GM18858 (cell line): Measurements from ENCODE around the gene LDB3.
A peak's percentile ranks its signal among the peaks of the same experiment; 100 is the strongest.
"Not testable (repeated sequence)": the region's sequence is repeated elsewhere in the genome, so short reads cannot be mapped to it uniquely, and the experiment has no call there.

Source experiments
- ATAC-seq: cut with Tn5 transposase; IDR thresholded peaks from one replicate; pipeline ENCODE4 v1.9.1; 2021; ENCODE audit not compliant: unreplicated experiment

The LDB3 gene

GRCh38 chr10:86726677-86726999 lies 58.3 kb downstream of the LDB3 start:
- no peak for ATAC-seq

GRCh38 chr10:86727470-86727869 lies 59.2 kb downstream of the LDB3 start:
- no peak for ATAC-seq

DNA sequence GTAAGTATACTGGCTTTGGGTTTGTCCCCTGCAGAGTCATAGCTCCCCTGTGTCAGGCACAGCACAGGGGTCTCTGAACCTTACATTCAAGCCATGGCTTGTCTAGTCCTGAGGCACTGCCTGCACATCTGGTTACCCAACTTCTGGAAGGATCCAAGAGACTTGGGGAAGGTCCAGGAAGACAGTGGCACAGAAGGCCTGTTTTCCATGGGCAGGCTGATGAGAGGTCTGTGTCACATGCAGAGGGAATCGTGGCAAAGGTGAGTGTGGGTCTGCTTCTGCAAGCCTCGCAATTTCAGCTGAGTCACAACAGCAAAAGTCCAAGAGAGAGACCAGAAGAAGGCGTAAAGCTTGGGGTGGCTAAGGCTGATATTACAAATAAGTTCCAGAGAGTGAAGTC lies 59.7 kb downstream of the LDB3 start:
- no peak for ATAC-seq

GRCh38 chr10:86729677-86730076 lies 61.4 kb downstream of the LDB3 start:
- no peak for ATAC-seq

- no peak for ATAC-seq
Observed at GRCh38 chr10:86730227-86730626, 61.9 kb downstream of the LDB3 start.

- ATAC-seq: no peak
Observed at GRCh38 chr10:86732771-86733170, 64.5 kb downstream of the LDB3 start.

DNA sequence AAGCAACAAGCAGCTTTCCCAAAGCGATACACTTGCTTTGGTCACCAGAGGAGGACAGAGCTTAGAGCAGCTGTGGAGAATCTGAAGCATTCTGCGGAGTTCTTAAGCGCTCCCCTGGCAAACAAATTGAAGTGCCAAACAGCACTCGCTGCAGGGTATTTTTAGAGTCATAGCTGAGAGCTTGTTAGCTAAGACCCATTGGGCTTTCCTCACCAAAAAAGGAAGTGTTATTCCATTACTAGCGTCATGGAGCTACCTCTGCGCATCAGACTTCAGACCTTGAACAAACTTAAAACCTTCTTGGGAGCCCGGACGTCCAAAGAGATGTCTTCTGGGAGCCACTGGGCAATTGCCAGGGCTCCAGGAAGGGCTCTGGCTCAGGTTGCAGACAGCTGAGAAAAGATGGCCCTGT lies 65.0 kb downstream of the LDB3 start:
- no peak for ATAC-seq

DNA sequence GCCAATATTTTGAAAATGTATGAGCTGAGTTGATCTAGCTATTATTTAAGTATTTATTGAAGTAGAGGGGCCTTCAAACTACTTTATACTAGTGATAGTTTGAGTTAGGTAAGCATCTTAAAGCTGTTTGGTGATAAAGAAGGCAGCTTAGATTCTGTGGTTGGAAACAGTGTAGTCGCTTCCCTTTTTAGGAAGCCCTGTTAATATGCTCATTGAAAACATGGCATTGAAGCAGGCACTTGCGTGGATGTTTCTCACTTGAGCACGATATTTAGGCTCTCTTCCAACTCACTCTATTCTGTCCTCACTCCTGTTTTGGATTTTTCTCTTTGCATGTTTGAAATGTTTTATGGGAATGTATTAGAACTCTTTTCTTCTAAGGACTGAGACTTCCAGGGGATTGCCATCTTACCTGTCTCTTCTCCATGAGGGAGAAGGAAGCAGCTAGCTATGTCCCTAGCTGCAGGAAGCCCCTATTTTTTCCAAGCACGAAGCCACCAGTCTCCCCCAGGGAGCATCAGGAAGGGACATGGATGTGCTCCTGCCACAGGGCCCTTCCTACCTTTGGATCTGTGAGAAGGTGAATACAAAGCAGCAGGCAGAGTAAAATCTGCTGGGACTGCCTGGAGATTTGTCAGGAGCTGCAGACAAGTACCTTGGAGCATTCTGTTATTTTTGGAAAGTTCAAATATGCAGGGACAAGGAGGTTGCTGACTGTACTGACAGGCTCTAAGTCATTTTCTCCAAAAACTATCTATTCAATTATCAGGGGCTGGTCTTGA lies 66.1 kb downstream of the LDB3 start:
- no peak for ATAC-seq

DNA sequence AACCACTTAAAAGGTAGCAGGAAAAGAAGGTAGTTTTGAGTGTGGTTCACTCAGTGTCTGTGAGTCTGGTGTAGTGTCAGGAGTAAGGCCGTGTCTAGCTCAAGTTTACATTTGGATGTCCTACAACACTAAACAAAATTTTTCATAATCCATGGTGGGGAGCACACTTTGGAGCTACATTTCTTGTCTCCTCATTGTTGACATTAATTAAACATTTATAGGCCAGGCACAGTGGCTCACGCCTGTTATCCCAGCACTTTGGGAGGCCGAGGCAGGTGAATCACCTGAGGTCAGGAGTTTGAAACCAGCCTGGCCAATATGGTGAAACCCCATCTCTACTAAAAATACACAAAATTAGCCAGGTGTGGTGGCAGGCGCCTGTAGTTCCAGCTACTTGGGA lies 67.0 kb downstream of the LDB3 start:
- not testable (repeated sequence) for ATAC-seq

- ATAC-seq: no peak
Observed at GRCh38 chr10:86742230-86742629, 73.9 kb downstream of the LDB3 start.

DNA sequence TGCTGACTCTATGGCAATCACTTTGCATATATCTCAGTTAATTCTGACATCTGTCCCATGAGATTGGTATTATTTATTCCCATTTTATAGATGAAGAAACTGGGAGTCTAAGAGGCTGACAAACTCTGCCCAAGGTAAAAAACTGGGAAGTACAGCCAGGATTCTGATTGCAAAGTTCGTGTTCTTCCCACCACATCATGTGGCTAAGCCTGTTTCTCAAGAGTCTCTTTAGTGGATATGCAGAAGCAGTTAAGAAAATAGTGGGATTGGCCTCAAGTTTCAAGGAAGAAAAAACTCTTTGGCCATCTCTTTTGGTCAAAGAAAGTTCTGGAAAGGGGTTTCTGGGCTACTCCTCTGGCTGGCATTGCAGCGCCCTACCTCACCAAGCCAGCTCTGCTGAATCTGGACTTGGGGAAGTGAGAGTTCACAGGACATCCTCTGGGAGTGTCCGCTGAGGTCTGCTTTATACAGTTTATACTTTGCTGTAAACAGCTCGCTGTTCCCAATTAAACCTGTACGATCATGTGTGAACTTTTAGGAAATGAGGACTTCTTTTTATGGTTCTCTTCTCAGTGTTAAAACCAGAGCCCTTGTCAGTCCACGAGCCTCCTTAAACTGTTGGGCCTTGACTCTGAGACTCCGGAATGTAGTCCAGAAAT lies 75.9 kb downstream of the LDB3 start:
- ATAC-seq: no peak

GRCh38 chr10:86747796-86748581 lies 79.7 kb downstream of the LDB3 start:
- ATAC-seq: no peak

DNA sequence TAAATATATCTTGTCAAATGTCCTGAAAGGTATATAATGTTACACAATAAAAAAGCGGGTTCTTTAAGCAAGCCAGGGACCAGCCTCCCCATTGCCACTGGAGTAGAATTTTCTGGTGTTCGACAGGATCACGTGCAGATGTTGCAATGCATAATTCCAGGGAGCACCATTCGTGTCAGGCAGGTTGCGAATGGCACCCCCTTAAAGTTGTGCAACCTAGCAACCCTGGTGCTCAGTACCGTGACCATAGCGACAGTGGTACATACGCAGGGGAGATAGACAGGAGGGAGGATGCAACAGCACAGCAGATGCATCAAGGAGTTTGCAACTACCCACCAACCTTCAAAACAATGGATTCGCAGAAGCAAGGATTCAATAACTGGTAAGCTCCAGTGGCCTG lies 81.5 kb downstream of the LDB3 start:
- no peak for ATAC-seq

- ATAC-seq: no peak
Observed at GRCh38 chr10:86751477-86751876, 83.2 kb downstream of the LDB3 start.

DNA sequence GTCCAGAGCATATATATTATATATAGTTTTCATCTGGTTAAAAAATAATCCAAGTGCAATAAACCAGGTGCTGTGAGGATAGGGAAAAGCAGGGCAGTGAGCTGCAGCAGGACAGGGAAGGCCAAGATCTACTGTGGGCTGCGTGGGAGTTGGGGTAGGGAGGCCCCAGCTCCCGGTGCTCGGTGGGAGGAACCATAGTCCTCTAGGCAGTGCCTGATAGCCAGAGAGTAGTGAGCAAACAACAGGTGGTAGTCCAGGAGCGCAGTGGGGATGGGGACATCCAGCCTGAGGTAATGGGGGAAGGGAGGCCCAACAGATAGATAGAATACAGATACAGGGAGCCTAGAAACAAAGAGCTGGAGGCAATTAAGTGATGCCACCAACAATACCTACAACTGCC lies 84.0 kb downstream of the LDB3 start:
- no peak for ATAC-seq

GRCh38 chr10:86753051-86753450 lies 84.7 kb downstream of the LDB3 start:
- ATAC-seq: no peak

DNA sequence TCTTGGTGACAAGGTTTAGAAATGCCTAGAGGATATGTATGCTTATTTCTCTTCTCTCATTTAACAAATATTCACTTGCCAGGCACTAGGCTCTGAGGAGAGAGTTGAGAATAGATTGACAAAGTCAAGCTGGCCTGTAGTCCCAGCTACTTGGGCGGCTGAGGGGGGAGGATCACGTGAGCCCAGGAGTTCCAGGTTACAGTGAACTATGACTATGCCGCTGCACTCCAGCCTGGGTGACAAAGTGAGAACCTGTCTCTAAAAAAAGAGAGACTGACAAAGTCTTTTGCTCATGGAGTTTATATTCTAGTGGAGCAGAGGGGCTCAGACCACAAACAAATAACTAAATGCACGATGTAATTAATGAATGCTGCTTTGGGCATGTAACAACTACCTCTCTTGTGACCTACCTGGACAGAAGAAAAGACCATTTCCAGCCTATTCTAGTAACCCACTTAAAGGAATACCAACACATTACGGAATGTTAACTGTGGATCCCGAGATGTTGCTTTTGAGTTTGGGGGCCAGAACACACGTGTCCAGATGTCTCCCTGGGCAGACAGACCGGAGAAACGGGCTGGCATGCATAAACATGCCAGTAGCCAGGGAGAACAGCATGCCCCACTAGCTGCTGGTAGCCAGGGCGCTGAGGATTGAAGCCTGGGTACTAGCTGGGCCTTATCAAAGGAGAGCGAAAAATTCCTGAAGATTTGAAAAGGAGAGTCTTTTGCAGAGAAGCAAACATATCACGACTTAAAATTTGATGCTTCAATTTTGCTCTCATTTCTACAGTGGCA lies 85.5 kb downstream of the LDB3 start:
- no peak for ATAC-seq

- ATAC-seq: no peak
Observed at GRCh38 chr10:86755454-86755739, 87.1 kb downstream of the LDB3 start.

DNA sequence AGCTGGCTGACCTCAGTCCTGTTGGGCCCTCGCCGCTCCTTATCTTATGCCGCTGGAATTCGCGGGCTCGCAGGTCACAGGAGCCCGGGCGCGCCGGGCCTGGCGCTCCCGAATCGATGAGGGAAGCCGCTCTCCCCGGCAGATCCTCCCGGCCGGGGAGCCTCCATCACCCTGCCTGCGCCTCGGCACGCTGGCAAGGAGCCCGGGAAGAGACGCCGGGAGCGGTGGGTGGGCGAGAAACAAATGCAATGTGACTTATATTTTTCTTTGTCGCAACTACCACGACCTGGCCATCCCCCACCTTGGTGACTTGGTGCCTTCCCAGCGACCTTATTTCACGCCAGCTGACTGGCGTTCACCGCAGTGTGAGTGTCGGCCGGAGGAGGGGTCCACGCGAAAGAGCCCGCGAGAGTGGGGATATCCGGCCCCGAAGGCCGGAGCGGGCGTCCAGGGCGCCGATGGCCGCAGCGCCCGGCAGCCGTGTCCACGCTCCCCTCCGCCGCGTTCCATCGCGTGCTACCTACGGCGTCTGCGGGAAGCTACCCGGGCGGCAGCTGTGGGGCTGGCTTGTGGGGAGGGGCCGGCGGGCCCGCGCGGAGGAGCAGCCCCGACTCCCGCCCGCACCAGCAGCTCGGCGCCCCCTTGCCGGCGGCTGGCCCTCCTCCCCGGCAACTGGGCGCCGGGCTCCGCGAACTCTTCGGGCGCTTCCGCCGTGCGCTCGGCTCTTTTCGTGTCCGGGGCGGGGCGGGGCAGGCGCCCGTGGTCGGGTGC lies 87.6 kb downstream of the LDB3 start:
- ATAC-seq: peak; percentile 50

DNA sequence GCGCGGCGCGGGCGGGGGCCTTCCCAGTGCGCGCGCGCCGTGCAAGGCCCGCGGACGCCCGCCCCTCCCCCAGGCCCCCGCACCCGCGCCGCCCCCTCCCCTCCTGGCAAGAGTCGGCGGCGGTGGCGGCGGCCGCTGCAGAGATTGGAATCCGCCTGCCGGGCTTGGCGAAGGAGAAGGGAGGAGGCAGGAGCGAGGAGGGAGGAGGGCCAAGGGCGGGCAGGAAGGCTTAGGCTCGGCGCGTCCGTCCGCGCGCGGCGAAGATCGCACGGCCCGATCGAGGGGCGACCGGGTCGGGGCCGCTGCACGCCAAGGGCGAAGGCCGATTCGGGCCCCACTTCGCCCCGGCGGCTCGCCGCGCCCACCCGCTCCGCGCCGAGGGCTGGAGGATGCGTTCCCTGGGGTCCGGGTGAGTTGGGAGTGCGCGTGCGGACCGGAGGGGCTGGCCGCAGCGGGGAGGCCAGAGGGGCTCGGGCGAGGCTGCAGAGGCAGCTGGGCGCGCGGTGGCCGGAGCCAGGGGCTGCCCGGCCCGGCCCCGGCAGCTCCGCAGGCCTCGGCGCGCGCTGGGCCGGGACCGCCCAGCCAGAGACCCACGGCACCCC lies 88.3 kb downstream of the LDB3 start, which contains the start of gene BMPR1A:
Gene BMPR1A, plus strand, starts transcription at position 109 of the 602 bp plus-strand sequence. CDS start 119,400 bp downstream, outside the sequence.
- ATAC-seq: peak; percentile 10
